ENCODE data around the gene PLPP1.

GRCh38 chr5:55534436-55535198 lies at the start of gene PLPP1:
- no peak for TF ChIP-seq CTCF (IDR thresholded peaks at IDR 0.05)
- peak; percentile 40 for TF ChIP-seq POLR2A (IDR thresholded peaks at IDR 0.05)

Data from testis (tissue), 2 donors.